ENCODE measurements around the gene ZNF846.

The ZNF846 gene

GRCh38 chr19:9806803-9807202, 38.3 kb upstream of the ZNF846 start:
- H3K4me3 ChIP-seq (IDR thresholded peaks at IDR 0.05; ENCODE audit: insufficient read depth, low read depth, low read length), result no peak overlapping the region
- no peak overlapping the region; the same call in 1 of the 2 replicates for H3K9ac ChIP-seq
- H3K4me1 ChIP-seq (ENCODE audit: low read depth, poor library complexity, severe bottlenecking), result peaks cover 72% of the 10 kb centered on the region
- H3K4me2 ChIP-seq, result peak overlapping the region; percentile 96
- no peaks in the 10 kb centered on the region for H3K27me3 ChIP-seq (ENCODE audit: insufficient read depth, low read depth)
- H3K79me2 ChIP-seq (ENCODE audit: insufficient read depth, low read depth), result no peaks in the 10 kb centered on the region
- H4K20me1 ChIP-seq (ENCODE audit: insufficient read depth), result no peaks in the 10 kb centered on the region
- no peak overlapping the region for H2AFZ ChIP-seq (ENCODE audit: low read depth)
- H3K27ac ChIP-seq, result peak overlapping the region; percentile 86
- no peak for TF ChIP-seq CTCF (conservative IDR thresholded peaks at IDR 0.05; ENCODE audit: low read depth, low read length)
- no peaks in the 10 kb centered on the region for H3K36me3 ChIP-seq (ENCODE audit: insufficient read depth)

- Histone ChIP-seq H3K4me2 (no peak overlapping the region), H3K27me3 (ENCODE audit: insufficient read depth, low read depth) (no peaks in the 10 kb centered on the region), H3K4me3 (IDR thresholded peaks at IDR 0.05; ENCODE audit: insufficient read depth, low read depth, low read length) (no peak overlapping the region), H3K27ac (no peak overlapping the region), H3K4me1 (ENCODE audit: low read depth, poor library complexity, severe bottlenecking) (peaks cover 24% of the 10 kb centered on the region), H3K79me2 (ENCODE audit: insufficient read depth, low read depth) (no peaks in the 10 kb centered on the region), H3K36me3 (ENCODE audit: insufficient read depth) (no peaks in the 10 kb centered on the region), H2AFZ (ENCODE audit: low read depth) (no peak overlapping the region), H4K20me1 (ENCODE audit: insufficient read depth) (no peaks in the 10 kb centered on the region), H3K9ac (no peak overlapping the region)
- no peak for TF ChIP-seq CTCF (conservative IDR thresholded peaks at IDR 0.05; ENCODE audit: low read depth, low read length)
Observed at GRCh38 chr19:9801976-9802375, 33.4 kb upstream of the ZNF846 start.

GRCh38 chr19:9799162-9799561, 30.6 kb upstream of the ZNF846 start:
- Histone ChIP-seq H4K20me1 (ENCODE audit: insufficient read depth) (no peaks in the 10 kb centered on the region), H3K9ac (no peak overlapping the region), H3K4me2 (no peak overlapping the region), H2AFZ (ENCODE audit: low read depth) (no peak overlapping the region), H3K36me3 (ENCODE audit: insufficient read depth) (no peaks in the 10 kb centered on the region), H3K4me3 (IDR thresholded peaks at IDR 0.05; ENCODE audit: insufficient read depth, low read depth, low read length) (no peak overlapping the region), H3K4me1 (ENCODE audit: low read depth, poor library complexity, severe bottlenecking) (peaks cover 16% of the 10 kb centered on the region), H3K27me3 (ENCODE audit: insufficient read depth, low read depth) (no peaks in the 10 kb centered on the region), H3K27ac (no peak overlapping the region), H3K79me2 (ENCODE audit: insufficient read depth, low read depth) (no peaks in the 10 kb centered on the region)
- TF ChIP-seq CTCF (conservative IDR thresholded peaks at IDR 0.05; ENCODE audit: low read depth, low read length), result no peak

GRCh38 chr19:9797871-9798270, 29.3 kb upstream of the ZNF846 start:
- Histone ChIP-seq H3K9ac (no peak overlapping the region), H2AFZ (ENCODE audit: low read depth) (no peak overlapping the region), H3K27ac (no peak overlapping the region), H4K20me1 (ENCODE audit: insufficient read depth) (no peaks in the 10 kb centered on the region), H3K4me1 (ENCODE audit: low read depth, poor library complexity, severe bottlenecking) (peaks cover 12% of the 10 kb centered on the region), H3K79me2 (ENCODE audit: insufficient read depth, low read depth) (no peaks in the 10 kb centered on the region), H3K27me3 (ENCODE audit: insufficient read depth, low read depth) (no peaks in the 10 kb centered on the region), H3K36me3 (ENCODE audit: insufficient read depth) (no peaks in the 10 kb centered on the region), H3K4me2 (no peak overlapping the region), H3K4me3 (IDR thresholded peaks at IDR 0.05; ENCODE audit: insufficient read depth, low read depth, low read length) (no peak overlapping the region)
- no peak for TF ChIP-seq CTCF (conservative IDR thresholded peaks at IDR 0.05; ENCODE audit: low read depth, low read length)

Data from KMS-11 (cell line).